Peyer's patch (tissue), 4 donors: ENCODE results near the gene MAT1A. TPM values are rescaled to one million over a fixed set of nuclear protein-coding genes. Genes with fewer than 3 reads are reported as not detected.
A peak's percentile ranks its signal among the peaks of the same experiment; 100 is the strongest.

Experiments used
- DNase-seq, 3 donors: peaks; one replicate each; pipeline ENCODE4 v3.0.0-alpha.2; 2017 to 2019
- H3K27ac ChIP-seq, 4 donors: fragments of 200-600 bp; sonication (generic); one replicate each; pipeline ENCODE4 v1.5.1; 2016 to 2019
- H3K27me3 ChIP-seq, 2 donors: fragments of 200-600 bp; sonication (generic); one replicate each; pipeline ENCODE4 v1.5.1; 2019
- H3K36me3 ChIP-seq, 3 donors: fragments of 200-600 bp; sonication (generic); one replicate each; pipeline ENCODE4 v1.5.1; 2016 to 2019
- H3K4me1 ChIP-seq, 4 donors: fragments of 200-600 bp; sonication (generic); one replicate each; pipeline ENCODE4 v1.5.1; 2016 to 2019
- H3K4me3 ChIP-seq, 4 donors: fragments of 200-600 bp; sonication (generic); 1 replicate in 3 of 4; 2 replicates in 1 of 4; pipeline ENCODE4 v1.5.1; 2016 to 2019; ENCODE audit warnings: mild to moderate bottlenecking in 1 of 4
- H3K9me3 ChIP-seq, 4 donors: fragments of 200-600 bp; sonication (generic); one replicate each; pipeline ENCODE4 v1.5.1; 2016 to 2019; ENCODE audit warnings: mild to moderate bottlenecking in 1 of 4
- CTCF ChIP-seq, 6 experiments: fragments of 450-650 bp in 4 of 6; fragments of 200-600 bp in 2 of 6; sonication (generic) in 1 of 6; IDR thresholded peaks; one replicate each; pipeline ENCODE4 v1.5.1; 2017 to 2019; ENCODE audit warnings: antibody characterized with exemption in 6 of 6, mild to moderate bottlenecking in 3 of 6, moderate library complexity in 1 of 6
- POLR2A ChIP-seq, 2 donors: fragments of 450-650 bp; IDR thresholded peaks; one replicate each; pipeline ENCODE4 v1.5.1; 2017; ENCODE audit warnings: antibody characterized with exemption in 2 of 2, mild to moderate bottlenecking in 2 of 2, moderate library complexity in 2 of 2
- total RNA-seq, 4 donors: library from RNA; depleted of rRNA; stranded (reverse); fragments of >200 nt; gene quantifications; one replicate each; pipeline ENCODE4 v1.1.0, GENCODE V29; 2016

MAT1A gene
- total RNA-seq, 4 donors from 2014 or later: not detected

- Histone ChIP-seq H3K4me3 (no peak overlapping the region), H3K9me3 (no peaks in the 10 kb centered on the region), H3K27me3 (no peaks in the 10 kb centered on the region), H3K27ac (no peak overlapping the region), H3K36me3 (no peaks in the 10 kb centered on the region), H3K4me1 (no peaks in the 10 kb centered on the region)
- TF ChIP-seq POLR2A (IDR thresholded peaks at IDR 0.05) (no peak), CTCF (IDR thresholded peaks at IDR 0.05) (no peak)
- DNase-seq: peak in 1 of 3 donors; percentile 26
These were observed 12.4 kb downstream of the MAT1A start for GRCh38 chr10:80277016-80277415.

GRCh38 chr10:80276335-80276734 lies 13.1 kb downstream of the MAT1A start:
- Histone ChIP-seq H3K27me3 (no peaks in the 10 kb centered on the region), H3K4me3 (no peak overlapping the region), H3K9me3 (no peaks in the 10 kb centered on the region), H3K4me1 (no peaks in the 10 kb centered on the region), H3K27ac (no peak overlapping the region), H3K36me3 (no peaks in the 10 kb centered on the region)
- no peak for TF ChIP-seq POLR2A (IDR thresholded peaks at IDR 0.05)
- TF ChIP-seq CTCF (IDR thresholded peaks at IDR 0.05): no peak
- DNase-seq: peak in 1 of 3 donors; percentile 31

- no peak for TF ChIP-seq POLR2A (IDR thresholded peaks at IDR 0.05)
- TF ChIP-seq CTCF (IDR thresholded peaks at IDR 0.05): no peak
- Histone ChIP-seq H3K9me3 (no peaks in the 10 kb centered on the region), H3K4me1 (no peaks in the 10 kb centered on the region), H3K27ac (no peak overlapping the region), H3K27me3 (no peaks in the 10 kb centered on the region), H3K36me3 (no peaks in the 10 kb centered on the region), H3K4me3 (no peak overlapping the region)
- no peak for DNase-seq
These were observed 13.7 kb downstream of the MAT1A start for GRCh38 chr10:80275756-80276155.

DNA sequence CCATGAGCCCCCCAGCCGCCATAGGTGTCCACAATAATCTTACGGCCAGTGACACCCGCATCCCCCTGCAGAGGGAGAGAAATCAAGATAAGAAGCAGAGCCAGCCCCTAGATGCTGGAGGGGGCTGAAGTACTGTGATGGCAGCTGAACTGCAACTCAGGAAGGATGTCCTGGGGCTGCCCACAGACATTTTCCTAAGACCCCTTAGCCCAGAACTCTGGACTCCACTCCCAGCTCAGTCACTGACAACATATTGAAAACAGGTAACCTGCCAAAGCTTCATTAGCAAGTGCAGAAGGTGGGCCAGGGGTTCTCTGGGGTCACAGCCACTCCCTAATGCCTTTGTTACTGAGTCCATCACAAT lies 14.3 kb downstream of the MAT1A start:
- Histone ChIP-seq H3K36me3 (no peaks in the 10 kb centered on the region), H3K4me3 (no peak overlapping the region), H3K27me3 (no peaks in the 10 kb centered on the region), H3K4me1 (no peaks in the 10 kb centered on the region), H3K9me3 (no peaks in the 10 kb centered on the region), H3K27ac (no peak overlapping the region)
- no peak for TF ChIP-seq POLR2A (IDR thresholded peaks at IDR 0.05)
- TF ChIP-seq CTCF (IDR thresholded peaks at IDR 0.05): no peak
- DNase-seq: no peak

DNA sequence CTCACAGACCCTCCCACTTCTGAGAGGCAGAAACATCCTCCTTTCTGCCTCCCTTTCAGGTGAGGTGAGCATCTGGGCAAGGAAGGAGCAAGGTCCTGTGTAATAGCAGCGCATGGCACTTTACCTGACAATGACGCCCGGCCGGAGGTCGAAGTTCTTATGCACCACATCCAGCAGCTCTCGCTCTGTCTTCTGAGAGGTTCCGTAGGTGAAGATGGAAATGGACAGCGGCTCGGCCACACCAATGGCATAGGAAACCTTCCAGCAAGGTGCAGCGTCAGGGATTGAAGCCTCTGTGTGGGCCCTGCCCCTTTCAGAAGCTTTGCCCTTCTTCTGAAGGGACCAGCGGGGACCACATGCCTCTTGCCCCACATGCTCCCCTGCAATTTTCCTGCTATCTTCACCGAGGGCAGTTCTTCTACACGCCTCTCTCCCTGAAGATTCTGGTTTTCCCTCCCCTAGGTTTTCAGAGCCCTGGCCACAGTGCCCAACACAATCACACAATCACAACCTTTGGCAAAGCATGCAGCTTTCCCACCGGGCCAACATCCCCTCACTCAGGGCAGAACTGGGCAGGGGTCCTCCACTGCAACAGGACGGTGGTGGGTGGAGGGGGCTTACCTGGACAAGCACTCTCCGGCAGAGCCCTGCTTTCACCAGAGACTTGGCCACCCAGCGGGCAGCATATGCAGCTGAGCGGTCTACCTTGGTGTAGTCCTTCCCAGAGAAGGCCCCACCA lies 14.9 kb downstream of the MAT1A start:
- Histone ChIP-seq H3K4me1 (no peaks in the 10 kb centered on the region), H3K36me3 (no peaks in the 10 kb centered on the region), H3K27ac (no peak overlapping the region), H3K9me3 (no peaks in the 10 kb centered on the region), H3K4me3 (no peak overlapping the region), H3K27me3 (no peaks in the 10 kb centered on the region)
- no peak for TF ChIP-seq POLR2A (IDR thresholded peaks at IDR 0.05)
- no peak for TF ChIP-seq CTCF (IDR thresholded peaks at IDR 0.05)
- DNase-seq: peak in 1 of 3 donors; percentile 40
